Measurements from ENCODE around the gene PLEKHG7. TPM values are rescaled to one million over a fixed set of nuclear protein-coding genes. Genes with fewer than 3 reads are reported as not detected.

The PLEKHG7 gene
- total and polyA plus RNA-seq, 4 donors: 0.81 to 6.1 (median 3.1) TPM

DNA sequence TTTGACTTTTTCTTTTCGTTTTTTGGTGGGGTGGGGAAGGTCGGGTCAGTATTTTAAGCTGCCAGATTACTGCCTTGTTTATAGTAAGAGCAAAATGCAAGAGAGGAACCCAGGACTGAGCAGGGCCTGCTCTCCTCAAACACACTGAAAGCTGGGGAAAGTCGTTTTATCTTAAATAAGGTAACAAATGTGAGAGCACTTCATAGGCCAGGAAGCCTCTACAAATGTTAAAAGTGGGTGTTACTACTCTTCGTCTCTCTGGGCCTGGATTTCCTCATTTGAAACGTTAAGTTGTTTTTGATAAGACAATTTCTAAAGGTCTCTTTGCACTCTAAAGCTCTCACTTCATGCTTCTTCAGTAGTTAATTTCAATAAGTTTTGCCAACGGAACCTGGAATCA, 33.8 kb downstream of the PLEKHG7 start:
- H3K9ac ChIP-seq (ENCODE audit: insufficient read depth in 1 of 2, low read length in 2 of 2): no peak overlapping the region
- no peak overlapping the region for H3K27ac ChIP-seq (ENCODE audit: low read depth in 1 of 2, low read length in 1 of 2)
- ATAC-seq (ENCODE audit: insufficient read depth, low FRiP score): no peak
- H3K27me3 ChIP-seq (ENCODE audit: control insufficient read depth in 3 of 3, insufficient read depth in 3 of 3, low read length in 2 of 3): no peaks in the 10 kb centered on the region
- H3K9me3 ChIP-seq (ENCODE audit: control insufficient read depth in 4 of 4, insufficient read depth in 3 of 4, low read length in 3 of 4): peaks cover 0 to 2% (median 0%) of the 10 kb centered on the region in 4 donors
- DNase-seq: peak in 1 of 3 donors; percentile 36
- H3K4me3 ChIP-seq: no peak overlapping the region
- no peaks in the 10 kb centered on the region for H3K36me3 ChIP-seq (ENCODE audit: control insufficient read depth in 4 of 4, insufficient read depth in 4 of 4, low read length in 4 of 4)
- peaks cover 2 to 49% (median 11%) of the 10 kb centered on the region in 5 donors for H3K4me1 ChIP-seq (ENCODE audit: control insufficient read depth in 5 of 5, insufficient read depth in 5 of 5, low read length in 5 of 5)
- WGBS, 2 donors: 64 to 79% methylated on average over 6 of the region's 6 CpGs
- TF ChIP-seq, protein P1, sequence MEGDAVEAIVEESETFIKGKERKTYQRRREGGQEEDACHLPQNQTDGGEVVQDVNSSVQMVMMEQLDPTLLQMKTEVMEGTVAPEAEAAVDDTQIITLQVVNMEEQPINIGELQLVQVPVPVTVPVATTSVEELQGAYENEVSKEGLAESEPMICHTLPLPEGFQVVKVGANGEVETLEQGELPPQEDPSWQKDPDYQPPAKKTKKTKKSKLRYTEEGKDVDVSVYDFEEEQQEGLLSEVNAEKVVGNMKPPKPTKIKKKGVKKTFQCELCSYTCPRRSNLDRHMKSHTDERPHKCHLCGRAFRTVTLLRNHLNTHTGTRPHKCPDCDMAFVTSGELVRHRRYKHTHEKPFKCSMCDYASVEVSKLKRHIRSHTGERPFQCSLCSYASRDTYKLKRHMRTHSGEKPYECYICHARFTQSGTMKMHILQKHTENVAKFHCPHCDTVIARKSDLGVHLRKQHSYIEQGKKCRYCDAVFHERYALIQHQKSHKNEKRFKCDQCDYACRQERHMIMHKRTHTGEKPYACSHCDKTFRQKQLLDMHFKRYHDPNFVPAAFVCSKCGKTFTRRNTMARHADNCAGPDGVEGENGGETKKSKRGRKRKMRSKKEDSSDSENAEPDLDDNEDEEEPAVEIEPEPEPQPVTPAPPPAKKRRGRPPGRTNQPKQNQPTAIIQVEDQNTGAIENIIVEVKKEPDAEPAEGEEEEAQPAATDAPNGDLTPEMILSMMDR (IDR thresholded peaks at IDR 0.05; ENCODE audit: control extremely low read depth, extremely low read depth): no peak

DNA sequence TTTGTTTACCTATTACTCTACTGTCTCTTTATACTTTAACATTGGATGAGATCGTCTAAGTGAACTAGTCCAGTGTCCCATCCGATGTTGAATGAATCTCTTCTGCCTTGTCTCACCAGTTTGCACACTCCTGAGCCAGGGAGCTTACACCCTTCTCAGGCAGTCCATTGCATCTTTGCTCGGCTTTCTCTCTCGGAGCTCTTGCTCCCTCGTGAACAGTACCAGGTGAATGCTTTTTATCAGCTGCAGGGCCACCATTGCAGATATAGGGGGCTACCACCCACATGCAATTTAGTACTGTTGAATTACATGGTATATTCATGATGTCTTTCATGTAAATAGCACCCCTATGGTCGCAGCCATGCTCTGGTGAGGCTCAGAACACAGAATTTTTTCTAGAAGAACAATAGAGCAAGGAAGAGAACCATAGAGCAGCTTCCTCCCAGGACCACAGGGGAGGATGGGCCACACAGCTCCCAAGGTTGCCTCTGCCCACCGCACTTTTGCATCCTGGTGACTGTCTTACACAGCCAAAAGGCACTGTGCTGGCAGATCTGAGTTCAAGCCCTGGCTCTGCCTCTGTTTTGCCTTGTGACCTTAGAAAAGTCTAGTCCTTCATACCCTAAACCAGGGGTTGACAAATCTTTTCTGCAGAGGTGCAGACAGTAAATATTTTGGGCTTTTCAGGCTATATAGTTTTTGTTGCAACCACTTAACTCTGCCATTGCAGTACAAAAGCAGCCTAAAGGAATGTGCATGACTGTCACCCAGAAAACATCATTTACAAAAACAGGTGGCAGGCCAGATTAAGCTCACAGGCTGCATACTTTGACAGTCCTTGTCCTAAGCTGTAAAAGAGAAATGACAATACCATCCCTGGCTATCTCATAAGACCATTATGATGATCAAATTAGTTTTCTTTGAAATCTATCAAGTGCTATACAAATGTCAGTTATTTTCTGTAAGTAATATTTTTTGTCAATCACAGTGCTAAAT, 35.4 kb downstream of the PLEKHG7 start:
- Histone ChIP-seq H3K36me3 (ENCODE audit: control insufficient read depth in 4 of 4, insufficient read depth in 4 of 4, low read length in 4 of 4) (no peaks in the 10 kb centered on the region), H3K27ac (ENCODE audit: low read depth in 1 of 2, low read length in 1 of 2) (no peak overlapping the region), H3K4me1 (ENCODE audit: control insufficient read depth in 5 of 5, insufficient read depth in 5 of 5, low read length in 5 of 5) (peaks cover 1 to 36% (median 11%) of the 10 kb centered on the region in 5 donors), H3K27me3 (ENCODE audit: control insufficient read depth in 3 of 3, insufficient read depth in 3 of 3, low read length in 2 of 3) (no peaks in the 10 kb centered on the region), H3K4me3 (no peak overlapping the region), H3K9ac (ENCODE audit: insufficient read depth in 1 of 2, low read length in 2 of 2) (no peak overlapping the region), H3K9me3 (ENCODE audit: control insufficient read depth in 4 of 4, insufficient read depth in 3 of 4, low read length in 3 of 4) (no peaks in the 10 kb centered on the region)
- no peak for ATAC-seq (ENCODE audit: insufficient read depth, low FRiP score)
- DNase-seq: no peak
- WGBS, 2 donors: 90 to 94% methylated on average over 7 of the region's 7 CpGs
- TF ChIP-seq, protein P1 (IDR thresholded peaks at IDR 0.05; ENCODE audit: control extremely low read depth, extremely low read depth): no peak

DNA sequence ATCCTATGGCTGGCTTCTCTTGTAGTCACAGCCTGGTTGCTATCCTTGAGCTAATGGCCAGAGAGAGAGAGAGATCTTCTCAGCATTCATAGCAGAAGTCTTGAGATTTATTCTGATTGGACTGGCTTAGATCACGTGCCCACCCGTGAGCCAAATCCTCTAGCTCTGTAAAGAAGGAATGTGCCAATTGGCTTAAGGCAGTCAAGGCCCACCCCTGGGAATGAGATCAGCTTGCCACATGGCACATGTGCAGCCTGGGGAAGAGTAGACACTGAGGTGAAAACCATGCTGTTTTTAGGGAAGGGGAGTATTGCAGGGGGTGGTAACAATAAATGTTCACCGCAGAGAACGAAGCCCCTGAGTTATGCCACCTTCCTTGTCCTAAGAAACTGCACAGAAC, 36.3 kb downstream of the PLEKHG7 start:
- TF ChIP-seq, protein P1 (IDR thresholded peaks at IDR 0.05; ENCODE audit: control extremely low read depth, extremely low read depth): no peak
- no peak overlapping the region for H3K27ac ChIP-seq (ENCODE audit: low read depth in 1 of 2, low read length in 1 of 2)
- H3K36me3 ChIP-seq (ENCODE audit: control insufficient read depth in 4 of 4, insufficient read depth in 4 of 4, low read length in 4 of 4): no peaks in the 10 kb centered on the region
- no peak overlapping the region for H3K9ac ChIP-seq (ENCODE audit: insufficient read depth in 1 of 2, low read length in 2 of 2)
- no peak overlapping the region for H3K4me3 ChIP-seq
- peaks cover 1 to 30% (median 11%) of the 10 kb centered on the region in 5 donors for H3K4me1 ChIP-seq (ENCODE audit: control insufficient read depth in 5 of 5, insufficient read depth in 5 of 5, low read length in 5 of 5)
- no peaks in the 10 kb centered on the region for H3K27me3 ChIP-seq (ENCODE audit: control insufficient read depth in 3 of 3, insufficient read depth in 3 of 3, low read length in 2 of 3)
- H3K9me3 ChIP-seq (ENCODE audit: control insufficient read depth in 4 of 4, insufficient read depth in 3 of 4, low read length in 3 of 4): no peaks in the 10 kb centered on the region
- WGBS, 2 donors: 80 to 86% methylated on average over 4 of the region's 4 CpGs
- ATAC-seq (ENCODE audit: insufficient read depth, low FRiP score) (no peak), DNase-seq (no peak)

Measured in lung (tissue), 12 donors.